ENCODE data around the gene AGAP1.

Gene AGAP1

GRCh38 chr2:235703711-235704295 is 210.0 kb downstream of the AGAP1 start:
- DNase-seq (ENCODE audit: low spot score in 2 of 2), result no peak
- Mint-ChIP-seq H3K4me3 (no peak overlapping the region), H3K4me1 (no peaks in the 10 kb centered on the region)

GRCh38 chr2:235705296-235705695 is 211.5 kb downstream of the AGAP1 start:
- Mint-ChIP-seq H3K4me1 (no peaks in the 10 kb centered on the region), H3K4me3 (no peak overlapping the region), H3K27ac (no peak overlapping the region), H3K27me3 (no peaks in the 10 kb centered on the region), H3K9me3 (no peaks in the 10 kb centered on the region), H3K36me3 (no peaks in the 10 kb centered on the region)
- ATAC-seq (ENCODE audit: low read depth) (no peak), DNase-seq (ENCODE audit: low spot score in 2 of 2) (no peak)

More at GRCh38 chr2:235703711-235704295, 210.0 kb downstream of the AGAP1 start:
- Mint-ChIP-seq H3K27ac (no peak overlapping the region), H3K9me3 (no peaks in the 10 kb centered on the region), H3K27me3 (no peaks in the 10 kb centered on the region), H3K36me3 (no peaks in the 10 kb centered on the region)
- no peak for ATAC-seq (ENCODE audit: low read depth)

GRCh38 chr2:235706506-235706905 is 212.7 kb downstream of the AGAP1 start:
- no peak overlapping the region for H3K4me3 Mint-ChIP-seq
- no peaks in the 10 kb centered on the region for H3K9me3 Mint-ChIP-seq
- no peaks in the 10 kb centered on the region for H3K27me3 Mint-ChIP-seq
- H3K36me3 Mint-ChIP-seq, result no peaks in the 10 kb centered on the region
- no peaks in the 10 kb centered on the region for H3K4me1 Mint-ChIP-seq
- DNase-seq (ENCODE audit: low spot score in 2 of 2) (no peak), ATAC-seq (ENCODE audit: low read depth) (no peak)
- H3K27ac Mint-ChIP-seq, result no peak overlapping the region

- DNase-seq (ENCODE audit: low spot score in 2 of 2), result no peak
- Mint-ChIP-seq H3K4me1 (no peaks in the 10 kb centered on the region), H3K36me3 (no peaks in the 10 kb centered on the region), H3K9me3 (no peaks in the 10 kb centered on the region), H3K4me3 (no peak overlapping the region), H3K27ac (no peak overlapping the region), H3K27me3 (no peaks in the 10 kb centered on the region)
- ATAC-seq (ENCODE audit: low read depth), result no peak
Measured at GRCh38 chr2:235707411-235708096, 213.7 kb downstream of the AGAP1 start.

GRCh38 chr2:235709124-235709813 is 215.4 kb downstream of the AGAP1 start:
- DNase-seq (ENCODE audit: low spot score in 2 of 2), result no peak
- no peak overlapping the region for H3K4me3 Mint-ChIP-seq
- H3K9me3 Mint-ChIP-seq, result no peaks in the 10 kb centered on the region
- no peak overlapping the region for H3K27ac Mint-ChIP-seq
- no peak for ATAC-seq (ENCODE audit: low read depth)
- peaks cover 4% of the 10 kb centered on the region for H3K27me3 Mint-ChIP-seq
- H3K36me3 Mint-ChIP-seq, result no peaks in the 10 kb centered on the region
- no peaks in the 10 kb centered on the region for H3K4me1 Mint-ChIP-seq

- no peaks in the 10 kb centered on the region for H3K36me3 Mint-ChIP-seq
- no peak overlapping the region for H3K27ac Mint-ChIP-seq
- H3K4me3 Mint-ChIP-seq, result no peak overlapping the region
- no peaks in the 10 kb centered on the region for H3K4me1 Mint-ChIP-seq
- peaks cover 8% of the 10 kb centered on the region for H3K27me3 Mint-ChIP-seq
- H3K9me3 Mint-ChIP-seq, result no peaks in the 10 kb centered on the region
- DNase-seq (ENCODE audit: low spot score in 2 of 2) (no peak), ATAC-seq (ENCODE audit: low read depth) (no peak)
Measured at GRCh38 chr2:235709969-235710879, 216.4 kb downstream of the AGAP1 start.

- no peak for ATAC-seq (ENCODE audit: low read depth)
- Mint-ChIP-seq H3K9me3 (no peaks in the 10 kb centered on the region), H3K27me3 (peaks cover 9% of the 10 kb centered on the region), H3K27ac (no peak overlapping the region), H3K4me3 (no peak overlapping the region), H3K4me1 (no peaks in the 10 kb centered on the region), H3K36me3 (no peaks in the 10 kb centered on the region)
- DNase-seq (ENCODE audit: low spot score in 2 of 2), result no peak
Measured at GRCh38 chr2:235710933-235711332, 217.1 kb downstream of the AGAP1 start.

- Mint-ChIP-seq H3K27me3 (peaks cover 10% of the 10 kb centered on the region), H3K36me3 (no peaks in the 10 kb centered on the region), H3K27ac (no peak overlapping the region), H3K4me1 (no peaks in the 10 kb centered on the region), H3K4me3 (no peak overlapping the region), H3K9me3 (peaks cover 1% of the 10 kb centered on the region)
- no peak for DNase-seq (ENCODE audit: low spot score in 2 of 2)
- no peak for ATAC-seq (ENCODE audit: low read depth)
Measured at GRCh38 chr2:235711527-235711926, 217.7 kb downstream of the AGAP1 start.

GRCh38 chr2:235712176-235712575 is 218.3 kb downstream of the AGAP1 start:
- DNase-seq (ENCODE audit: low spot score in 2 of 2), result no peak
- no peak overlapping the region for H3K27ac Mint-ChIP-seq
- ATAC-seq (ENCODE audit: low read depth), result no peak
- no peak overlapping the region for H3K4me3 Mint-ChIP-seq
- no peaks in the 10 kb centered on the region for H3K36me3 Mint-ChIP-seq
- H3K4me1 Mint-ChIP-seq, result no peaks in the 10 kb centered on the region
- peaks cover 13% of the 10 kb centered on the region for H3K27me3 Mint-ChIP-seq
- H3K9me3 Mint-ChIP-seq, result peaks cover 1% of the 10 kb centered on the region

GRCh38 chr2:235713189-235713588 is 219.3 kb downstream of the AGAP1 start:
- no peak for DNase-seq (ENCODE audit: low spot score in 2 of 2)
- Mint-ChIP-seq H3K4me3 (no peak overlapping the region), H3K9me3 (peaks cover 1% of the 10 kb centered on the region), H3K36me3 (no peaks in the 10 kb centered on the region), H3K4me1 (no peaks in the 10 kb centered on the region), H3K27ac (no peak overlapping the region), H3K27me3 (peaks cover 13% of the 10 kb centered on the region)
- no peak for ATAC-seq (ENCODE audit: low read depth)

- H3K27ac Mint-ChIP-seq, result no peak overlapping the region
- no peak overlapping the region for H3K4me3 Mint-ChIP-seq
- peaks cover 1% of the 10 kb centered on the region for H3K9me3 Mint-ChIP-seq
- no peak for DNase-seq (ENCODE audit: low spot score in 2 of 2)
- H3K27me3 Mint-ChIP-seq, result peaks cover 13% of the 10 kb centered on the region
- H3K4me1 Mint-ChIP-seq, result no peaks in the 10 kb centered on the region
- H3K36me3 Mint-ChIP-seq, result no peaks in the 10 kb centered on the region
- no peak for ATAC-seq (ENCODE audit: low read depth)
Measured at GRCh38 chr2:235715601-235716000, 221.8 kb downstream of the AGAP1 start.

- Mint-ChIP-seq H3K27me3 (peaks cover 13% of the 10 kb centered on the region), H3K9me3 (peaks cover 1% of the 10 kb centered on the region), H3K36me3 (no peaks in the 10 kb centered on the region), H3K4me3 (no peak overlapping the region), H3K27ac (no peak overlapping the region), H3K4me1 (no peaks in the 10 kb centered on the region)
- DNase-seq (ENCODE audit: low spot score in 2 of 2), result no peak
- no peak for ATAC-seq (ENCODE audit: low read depth)
Measured at GRCh38 chr2:235716875-235717496, 223.1 kb downstream of the AGAP1 start.

- H3K4me3 Mint-ChIP-seq, result no peak overlapping the region
- peaks cover 1% of the 10 kb centered on the region for H3K9me3 Mint-ChIP-seq
- H3K27me3 Mint-ChIP-seq, result peaks cover 10% of the 10 kb centered on the region
- no peaks in the 10 kb centered on the region for H3K36me3 Mint-ChIP-seq
- no peaks in the 10 kb centered on the region for H3K4me1 Mint-ChIP-seq
- no peak for DNase-seq (ENCODE audit: low spot score in 2 of 2)
- ATAC-seq (ENCODE audit: low read depth), result no peak
- no peak overlapping the region for H3K27ac Mint-ChIP-seq
Measured at GRCh38 chr2:235719146-235719942, 225.5 kb downstream of the AGAP1 start.

Measured in memory B cell (primary cell).